Amniotic stem cell (primary cell): Measurements from ENCODE around the gene GNPTAB.

ENCODE experiments used
- DNase-seq: peaks from one replicate; lab custom pipeline; 2025; lab: John Stamatoyannopoulos, UW

GNPTAB gene

GRCh38 chr12:101772012-101772775 is 58.6 kb downstream of the GNPTAB start:
- no peak for DNase-seq

- DNase-seq: no peak
Observed at GRCh38 chr12:101769865-101770264, 60.9 kb downstream of the GNPTAB start.

DNA sequence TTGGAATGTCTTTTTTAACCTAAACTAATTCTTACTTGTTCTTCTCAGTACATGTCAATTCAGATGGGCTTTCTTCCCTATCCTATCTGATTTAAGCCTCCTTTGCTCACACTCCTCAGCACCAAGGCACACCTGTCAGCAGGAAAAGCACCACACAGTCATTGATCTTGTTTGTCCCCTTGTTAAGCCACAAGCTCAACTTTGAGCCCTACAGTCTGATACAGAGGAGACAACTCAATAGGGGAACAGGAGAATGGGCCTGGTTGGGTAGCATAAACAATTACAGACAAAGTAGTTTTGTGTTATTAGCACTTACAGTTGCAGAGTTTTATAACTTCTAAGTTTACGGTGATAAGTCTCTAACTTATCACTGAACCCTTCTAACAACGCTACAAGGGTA is 62.0 kb downstream of the GNPTAB start:
- no peak for DNase-seq

DNA sequence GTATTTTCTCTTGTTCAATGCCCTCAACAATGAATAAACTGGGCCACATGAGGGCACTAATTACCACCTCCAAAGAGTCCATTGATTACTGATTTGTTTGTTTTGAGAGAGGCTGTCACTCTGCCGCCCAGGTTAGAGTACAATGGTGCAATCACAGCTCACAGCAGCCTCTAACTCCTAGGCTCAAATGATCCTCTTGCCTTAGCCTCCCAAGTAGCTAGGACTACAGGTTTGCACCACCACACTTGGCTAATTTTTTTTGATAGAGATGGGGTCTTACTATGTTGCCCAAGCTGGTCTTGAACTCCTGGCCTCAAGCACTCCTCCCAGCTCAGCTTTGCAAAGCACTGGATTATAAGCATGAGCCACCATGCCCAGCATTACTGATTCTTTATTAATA is 63.2 kb downstream of the GNPTAB start:
- DNase-seq: no peak

DNA sequence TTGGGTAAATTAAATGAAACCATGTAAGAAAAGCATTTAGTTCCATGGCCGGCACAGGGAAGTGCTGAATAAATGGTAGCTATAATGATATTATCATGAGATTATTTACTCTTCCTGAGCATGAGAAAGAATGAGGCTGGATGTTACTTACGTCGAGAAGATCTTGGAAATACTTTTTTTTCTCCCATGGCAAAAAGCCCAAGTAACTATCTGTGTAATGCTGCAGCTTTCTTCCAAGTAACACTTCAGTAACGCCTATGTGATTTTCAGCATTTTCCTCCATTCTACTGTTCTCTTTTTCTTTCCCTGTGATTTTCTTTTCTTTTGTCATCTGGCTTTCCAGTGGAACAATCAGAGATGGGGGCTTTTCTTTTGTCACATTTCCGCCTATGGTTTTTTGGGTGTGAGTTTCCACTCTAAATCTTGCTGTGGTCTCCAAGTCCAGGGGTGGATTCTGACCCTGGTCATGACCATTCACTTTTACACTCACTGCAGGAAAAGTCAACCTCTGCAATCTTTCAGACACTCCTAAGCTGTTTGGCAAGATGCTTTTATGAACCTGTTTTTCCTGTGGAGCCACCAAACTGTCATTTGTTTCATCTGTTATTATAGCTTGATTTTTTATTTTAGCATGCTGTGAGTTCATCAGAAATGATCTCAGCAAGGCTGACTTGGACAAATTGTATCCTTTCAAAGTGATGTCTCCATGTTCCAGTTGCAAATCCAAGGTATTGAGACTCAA is 66.5 kb downstream of the GNPTAB start:
- no peak for DNase-seq

GRCh38 chr12:101763246-101763931 is 67.4 kb downstream of the GNPTAB start:
- DNase-seq: no peak

GRCh38 chr12:101761781-101762180 is 69.0 kb downstream of the GNPTAB start:
- no peak for DNase-seq

DNA sequence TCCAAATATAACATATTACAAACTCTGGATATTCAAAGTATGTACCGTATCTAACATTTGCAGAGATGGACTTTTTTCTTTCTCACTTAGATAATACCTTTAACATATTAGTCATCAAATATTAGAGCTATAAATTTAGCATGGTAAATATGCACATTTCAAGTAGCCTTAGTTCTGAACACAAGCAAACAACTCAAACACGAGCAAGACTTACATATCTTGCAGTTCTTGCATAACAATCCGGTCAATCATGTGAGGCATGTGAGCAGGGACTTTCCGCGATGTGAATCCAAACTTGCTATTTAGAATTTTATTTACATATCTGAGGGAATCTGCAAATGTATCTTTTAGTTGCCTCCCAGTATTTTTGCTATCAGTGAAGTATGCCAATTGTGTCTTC is 69.4 kb downstream of the GNPTAB start:
- DNase-seq: no peak

- no peak for DNase-seq
Observed at GRCh38 chr12:101759396-101760047, 71.2 kb downstream of the GNPTAB start.

DNA sequence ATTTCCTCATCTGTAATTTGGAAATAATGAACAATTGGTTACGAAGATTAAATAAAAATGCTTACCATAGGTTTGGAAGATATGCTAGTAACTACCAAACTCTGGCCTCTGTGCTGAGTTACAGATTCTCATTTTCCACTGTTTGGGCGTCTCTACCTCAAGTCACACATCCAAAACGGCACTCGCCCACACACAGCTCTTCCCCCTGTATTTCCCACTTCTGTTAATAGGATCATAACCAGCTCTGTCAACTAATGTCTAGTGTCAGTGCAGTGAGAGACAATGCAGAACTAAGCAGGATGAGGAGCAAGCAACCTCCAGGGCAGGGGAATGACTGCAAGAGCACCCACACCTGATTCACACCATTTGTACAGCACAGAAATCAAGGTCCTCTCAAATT is 80.6 kb downstream of the GNPTAB start:
- no peak for DNase-seq

DNA sequence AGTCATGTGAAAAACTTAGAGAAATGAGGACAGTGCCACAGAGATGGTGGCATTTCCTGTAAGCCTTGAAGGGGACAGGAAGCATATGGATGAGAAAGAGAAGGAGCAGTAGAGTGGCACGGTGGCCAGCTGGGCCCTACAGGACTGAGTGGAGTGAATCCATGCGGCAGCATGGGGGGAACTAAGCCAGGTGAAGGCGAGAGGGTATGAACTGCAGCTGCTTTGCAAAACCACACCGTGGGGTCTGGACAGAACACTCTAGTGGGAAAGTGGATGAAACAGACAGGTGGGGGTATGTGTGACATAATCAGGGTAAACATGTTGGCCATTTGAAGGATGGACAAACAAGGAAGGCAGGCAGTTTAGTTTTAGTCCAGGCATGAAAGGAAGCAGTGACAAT is 81.1 kb downstream of the GNPTAB start:
- DNase-seq: no peak

GRCh38 chr12:101748907-101749306 is 81.9 kb downstream of the GNPTAB start:
- no peak for DNase-seq

DNA sequence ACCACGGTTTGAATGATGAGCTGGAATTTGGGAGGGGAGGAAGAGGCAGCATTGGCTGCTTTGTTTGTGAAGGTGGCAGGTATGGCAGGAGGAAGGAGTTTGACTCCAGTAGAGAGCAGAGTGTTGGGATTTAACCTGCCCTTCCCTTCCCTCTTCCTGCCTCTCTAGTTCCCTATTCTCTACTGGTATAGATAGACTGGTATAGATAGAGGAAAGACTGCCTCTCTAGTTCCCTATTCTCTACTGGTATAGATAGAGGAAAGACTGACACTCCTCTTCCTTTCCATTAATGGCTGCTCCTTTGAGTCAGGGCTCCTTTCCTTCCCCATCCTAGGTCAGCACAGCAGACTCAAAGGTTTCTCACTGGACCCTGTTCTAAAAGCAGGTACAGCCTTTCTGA is 83.1 kb downstream of the GNPTAB start:
- DNase-seq: no peak

- no peak for DNase-seq
Observed at GRCh38 chr12:101746661-101747060, 84.1 kb downstream of the GNPTAB start.

GRCh38 chr12:101746196-101746595 is 84.6 kb downstream of the GNPTAB start:
- no peak for DNase-seq

GRCh38 chr12:101745481-101745880 is 85.3 kb downstream of the GNPTAB start:
- DNase-seq: no peak

DNA sequence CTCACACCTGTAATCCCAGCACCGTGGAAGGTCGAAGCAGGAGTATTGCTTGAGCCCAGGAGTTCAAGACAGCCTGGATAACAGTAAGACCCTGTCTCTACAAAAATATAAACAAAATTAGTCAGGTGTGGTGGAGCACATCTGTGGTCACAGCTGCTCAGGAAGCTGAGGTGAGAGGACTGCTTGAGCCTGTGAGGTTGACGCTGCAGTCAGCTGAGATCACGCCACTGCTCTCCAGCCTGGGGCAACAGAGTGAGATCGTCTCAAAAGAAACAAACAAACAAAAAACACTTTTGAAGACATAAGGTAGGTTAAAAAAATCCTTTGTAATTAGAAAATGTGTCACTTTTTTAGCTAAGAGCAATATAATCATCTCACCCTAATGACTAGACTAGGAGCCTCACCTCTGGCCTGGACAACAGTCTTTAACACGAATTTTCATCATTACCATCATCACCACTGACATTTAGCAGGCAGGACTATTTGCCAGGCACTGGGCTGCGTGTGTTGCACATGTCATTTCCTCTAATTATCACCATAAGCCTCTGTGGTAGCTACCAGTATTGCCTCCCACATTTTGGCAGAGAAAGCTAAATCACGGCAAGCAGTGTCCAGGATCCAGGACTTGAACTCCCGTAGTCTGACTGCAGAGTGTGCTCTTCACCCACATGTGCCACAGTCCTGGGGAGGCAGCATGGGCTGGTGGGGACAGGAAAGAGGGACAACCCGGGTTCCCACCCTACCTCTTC is 86.9 kb downstream of the GNPTAB start:
- no peak for DNase-seq

DNA sequence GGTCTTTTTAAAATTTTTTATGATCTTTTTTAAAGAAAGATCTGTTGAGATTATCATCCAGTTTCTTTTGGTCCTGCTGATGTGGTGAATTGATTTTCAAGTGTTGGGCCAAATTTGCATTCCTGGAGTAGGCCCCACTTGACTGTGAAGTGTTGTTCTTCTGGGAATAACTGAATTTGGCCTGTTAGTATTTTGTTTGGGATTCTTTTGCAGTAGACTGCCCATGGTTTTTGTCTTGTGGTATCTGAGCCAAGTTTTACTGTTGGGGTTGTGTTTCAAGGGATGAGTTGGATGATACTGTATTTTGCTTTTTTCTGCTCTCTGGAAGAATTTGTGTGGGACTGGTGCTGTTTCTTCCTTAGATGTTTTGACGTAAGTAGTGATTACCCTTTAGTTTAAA is 87.5 kb downstream of the GNPTAB start:
- DNase-seq: no peak

GRCh38 chr12:101740980-101741379 is 89.8 kb downstream of the GNPTAB start:
- DNase-seq: no peak

GRCh38 chr12:101740566-101740965 is 90.2 kb downstream of the GNPTAB start:
- DNase-seq: no peak

DNA sequence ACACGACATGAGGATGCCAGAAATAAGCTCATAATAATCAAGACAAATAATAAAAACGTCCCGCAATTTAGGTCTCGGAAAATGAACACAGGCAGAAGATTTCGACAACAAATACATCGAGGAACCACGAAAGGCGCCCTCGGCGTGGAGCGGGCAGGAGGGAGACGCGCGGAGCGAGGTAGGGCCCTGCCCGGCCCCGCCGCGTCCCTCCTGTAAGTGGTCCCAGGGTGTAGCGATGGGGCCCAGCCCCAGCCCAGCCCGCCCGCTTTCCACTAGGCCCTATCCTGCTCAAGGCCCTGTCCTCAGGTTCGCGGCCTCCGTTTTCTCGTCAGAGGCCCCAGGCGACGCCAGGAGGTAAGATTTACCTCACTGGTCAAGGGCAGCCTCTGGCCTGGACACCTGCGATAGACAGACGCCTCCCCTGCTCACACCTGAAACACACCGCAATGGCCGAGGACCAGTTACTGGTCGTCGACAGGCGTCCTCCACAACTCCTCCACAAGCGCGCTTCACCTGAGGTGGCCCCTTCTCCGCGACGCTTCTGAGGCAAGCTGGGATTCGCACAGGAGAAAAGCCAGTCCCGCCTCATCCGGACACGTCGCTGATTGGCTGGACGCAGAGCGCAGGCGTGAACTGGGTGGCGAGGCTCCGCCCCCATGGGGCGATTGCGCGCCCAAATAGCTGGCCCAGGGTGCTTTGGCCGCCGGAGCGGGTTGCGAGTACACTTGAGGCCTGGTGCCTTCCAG is 91.7 kb downstream of the GNPTAB start, which contains the start of gene SYCP3:
Gene SYCP3, minus strand, starts transcription at position 543 of the 746 bp plus-strand sequence. CDS start 1,527 bp downstream, outside the sequence.
- no peak for DNase-seq
